Measurements from ENCODE around the gene MAGI3.

MAGI3 gene

DNA sequence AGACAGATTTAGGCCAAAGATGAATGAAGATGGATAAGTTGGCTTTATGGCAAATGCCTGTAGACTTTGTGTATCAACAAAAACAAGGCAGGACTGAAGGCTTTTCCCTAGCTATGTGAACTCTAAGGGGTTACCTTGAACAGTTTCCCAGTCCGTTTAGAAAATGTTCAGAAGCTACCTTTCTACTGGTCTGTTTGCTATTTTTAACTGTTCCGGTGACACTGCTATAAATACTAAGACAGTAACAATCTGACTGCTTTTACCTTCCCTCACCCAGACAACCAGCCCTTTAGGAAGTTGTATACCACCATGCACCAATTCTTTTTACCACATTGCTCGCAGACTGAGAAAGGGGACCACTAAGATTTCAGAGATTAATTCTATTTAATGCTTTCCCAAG, 266.8 kb downstream of the MAGI3 start:
- TF ChIP-seq CTCF (IDR thresholded peaks at IDR 0.05), result no peak
- no peak overlapping the region for H3K27ac ChIP-seq

GRCh38 chr1:113657556-113658063, 267.3 kb downstream of the MAGI3 start:
- no peak overlapping the region for H3K27ac ChIP-seq
- H3K4me3 ChIP-seq, result no peak overlapping the region
- DNase-seq (ENCODE audit: low spot score), result no peak
- no peak for TF ChIP-seq CTCF (IDR thresholded peaks at IDR 0.05)

More for the DNA sequence above, 266.8 kb downstream of the MAGI3 start:
- H3K4me3 ChIP-seq, result no peak overlapping the region
- DNase-seq (ENCODE audit: low spot score), result no peak

DNA sequence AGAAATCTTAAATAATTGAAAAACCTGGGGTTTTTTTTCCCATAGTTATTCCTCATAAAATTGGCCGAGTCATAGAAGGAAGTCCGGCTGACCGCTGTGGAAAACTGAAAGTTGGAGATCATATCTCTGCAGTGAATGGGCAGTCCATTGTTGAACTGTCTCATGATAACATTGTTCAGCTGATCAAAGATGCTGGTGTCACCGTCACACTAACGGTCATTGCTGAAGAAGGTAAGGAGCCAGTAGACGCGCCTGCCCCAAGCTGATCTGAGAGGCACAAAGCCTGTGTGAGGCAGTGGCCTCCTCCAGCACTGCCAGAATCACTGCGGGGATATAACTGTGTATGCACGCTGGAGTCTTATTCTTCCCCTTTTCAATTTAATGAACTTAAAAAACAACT, 268.7 kb downstream of the MAGI3 start:
- no peak overlapping the region for H3K4me3 ChIP-seq
- no peak overlapping the region for H3K27ac ChIP-seq
- DNase-seq (ENCODE audit: low spot score), result no peak
- TF ChIP-seq CTCF (IDR thresholded peaks at IDR 0.05), result no peak

DNA sequence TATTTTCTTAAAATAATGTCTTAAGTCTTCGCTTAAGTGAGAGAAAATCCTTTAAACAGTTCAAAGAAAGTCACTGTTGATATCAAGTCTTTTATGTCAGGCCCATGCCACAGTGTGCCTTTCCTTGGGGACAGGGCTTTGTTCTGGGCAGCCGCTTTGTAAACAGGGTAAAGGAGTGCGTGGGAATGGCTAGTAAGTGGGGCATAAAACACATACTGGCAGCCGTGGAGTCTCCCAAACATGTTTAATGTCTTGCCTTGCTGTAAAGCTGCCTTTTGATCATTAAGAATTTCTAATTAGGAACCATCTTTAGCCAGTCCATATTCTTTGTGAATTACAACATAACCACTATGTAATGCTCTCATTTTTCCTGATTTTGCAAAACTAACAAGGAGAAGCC, 269.2 kb downstream of the MAGI3 start:
- TF ChIP-seq CTCF (IDR thresholded peaks at IDR 0.05), result no peak
- no peak for DNase-seq (ENCODE audit: low spot score)
- no peak overlapping the region for H3K4me3 ChIP-seq
- no peak overlapping the region for H3K27ac ChIP-seq

GRCh38 chr1:113660088-113660487, 269.8 kb downstream of the MAGI3 start:
- H3K4me3 ChIP-seq, result no peak overlapping the region
- no peak for DNase-seq (ENCODE audit: low spot score)
- H3K27ac ChIP-seq, result no peak overlapping the region
- no peak for TF ChIP-seq CTCF (IDR thresholded peaks at IDR 0.05)

DNA sequence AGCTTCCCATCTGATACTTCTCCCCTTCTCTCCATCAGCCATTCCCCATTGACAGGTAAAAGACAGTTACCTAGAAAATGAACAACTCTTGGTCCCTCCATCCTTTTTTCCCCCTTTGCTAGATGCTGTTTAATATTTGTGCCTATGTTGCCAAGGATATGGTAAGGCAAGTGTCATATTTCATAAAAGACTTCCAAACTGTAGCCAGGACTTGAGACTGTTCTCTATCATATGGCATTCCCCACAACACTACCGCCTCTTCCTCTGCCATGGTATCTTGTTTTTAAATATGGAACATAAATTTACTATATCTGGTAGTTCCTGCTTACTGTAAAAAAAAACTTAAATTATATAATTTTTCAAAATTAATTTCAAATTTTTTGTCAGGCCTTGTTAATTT, 271.8 kb downstream of the MAGI3 start:
- no peak for TF ChIP-seq CTCF (IDR thresholded peaks at IDR 0.05)
- H3K27ac ChIP-seq, result no peak overlapping the region
- DNase-seq (ENCODE audit: low spot score), result no peak

DNA sequence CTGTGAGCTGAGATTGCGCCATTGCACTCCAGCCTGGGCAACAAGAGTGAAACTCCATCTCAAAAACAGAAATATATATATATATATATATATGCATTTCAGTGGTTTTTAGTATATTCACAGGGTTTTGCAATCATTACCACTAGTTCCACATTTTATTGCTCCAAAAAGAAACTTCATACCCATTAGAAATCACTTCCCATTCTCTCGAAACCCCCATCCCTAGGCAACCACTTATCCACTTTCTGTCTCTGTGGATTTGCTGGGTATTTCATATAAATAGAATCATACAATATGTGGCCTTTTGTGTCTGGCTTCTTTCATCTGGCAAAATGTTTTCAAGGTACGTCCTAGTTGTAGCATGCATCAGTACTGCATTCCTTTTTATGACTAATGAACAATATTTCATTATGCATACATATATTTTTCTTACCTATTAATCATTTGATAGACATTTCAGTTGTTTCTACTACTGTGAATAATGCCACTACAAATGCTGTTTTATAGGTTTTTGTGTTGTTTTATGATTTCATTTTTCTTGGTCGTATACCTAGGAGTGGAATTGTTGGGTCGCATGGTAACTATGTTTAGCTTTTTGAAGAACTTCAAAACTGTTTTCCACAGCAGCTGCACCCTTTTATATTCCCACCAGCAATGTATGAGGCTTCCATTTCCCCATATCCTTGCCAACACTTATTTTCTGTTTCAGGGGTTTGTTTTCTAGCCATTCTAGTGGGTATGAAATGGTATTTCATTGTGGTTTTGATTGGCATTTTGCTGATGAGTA, 273.0 kb downstream of the MAGI3 start:
- no peak for TF ChIP-seq CTCF (IDR thresholded peaks at IDR 0.05)
- Histone ChIP-seq H3K27ac (no peak overlapping the region), H3K4me3 (no peak overlapping the region)
- DNase-seq (ENCODE audit: low spot score), result no peak

More for the DNA sequence above, 271.8 kb downstream of the MAGI3 start:
- H3K4me3 ChIP-seq, result no peak overlapping the region

Measured in coronary artery (tissue), 2 donors.